NT2/D1 (cell line): Measurements from ENCODE around the gene PXMP2.
"Not testable (repeated sequence)": the region's sequence is repeated elsewhere in the genome, so short reads cannot be mapped to it uniquely, and the experiment has no call there.

Experiments
- SUZ12 ChIP-seq: IDR thresholded peaks from 2 replicates; pipeline ENCODE4 v1.6.1; 2011; ENCODE audit not compliant: insufficient read length, insufficient read depth; ENCODE audit errors: extremely low read depth
- YY1 ChIP-seq: IDR thresholded peaks from 2 replicates; pipeline ENCODE4 v1.6.1; 2011; ENCODE audit not compliant: insufficient read length, insufficient read depth
- ZNF274 ChIP-seq: IDR thresholded peaks from 2 replicates; pipeline ENCODE4 v1.6.1; 2011; ENCODE audit warnings: mild to moderate bottlenecking, low read depth, low read length

- not testable (repeated sequence) for TF ChIP-seq ZNF274, YY1, SUZ12
Observed at GRCh38 chr12:132692030-132692429, 4.6 kb downstream of the PXMP2 start.
